Vagina (tissue), 2 donors: ENCODE measurements around the gene VPS9D1. TPM values are rescaled to one million over a fixed set of nuclear protein-coding genes. Genes with fewer than 3 reads are reported as not detected.

Experiments used
- DNase-seq, 2 donors: peaks; one replicate each; pipeline ENCODE4 v3.0.0-alpha.2; 2017; ENCODE audit errors: extremely low spot score in 2 of 2
- H3K27ac ChIP-seq: fragments of 200-600 bp; sonication (generic); one replicate; pipeline ENCODE4 v1.5.1; 2019
- H3K27me3 ChIP-seq: fragments of 200-600 bp; sonication (generic); one replicate; pipeline ENCODE4 v1.5.1; 2019
- H3K36me3 ChIP-seq, 2 donors: fragments of 200-600 bp; sonication (generic); one replicate each; pipeline ENCODE4 v1.5.1; 2017 to 2019
- H3K4me1 ChIP-seq: fragments of 200-600 bp; sonication (generic); one replicate; pipeline ENCODE4 v1.5.1; 2019
- H3K4me3 ChIP-seq, 2 donors: fragments of 200-600 bp; sonication (generic); 1 replicate in 1 of 2; 2 replicates in 1 of 2; pipeline ENCODE4 v1.5.1; 2016 to 2019
- H3K9me3 ChIP-seq: fragments of 200-600 bp; sonication (generic); one replicate; pipeline ENCODE4 v1.5.1; 2019
- POLR2A ChIP-seq, 2 donors: fragments of 450-650 bp; IDR thresholded peaks; one replicate each; pipeline ENCODE4 v1.6.1; 2017; ENCODE audit warnings: antibody characterized with exemption in 2 of 2, mild to moderate bottlenecking in 2 of 2, moderate library complexity in 2 of 2
- POLR2AphosphoS5 ChIP-seq, 2 donors: sonication (generic); formaldehyde crosslinking; IDR thresholded peaks; one replicate each; pipeline ENCODE4 v1.9.0; 2017; ENCODE audit warnings: antibody characterized with exemption in 2 of 2, mild to moderate bottlenecking in 2 of 2, low read depth in 1 of 2; ENCODE audit not compliant: insufficient read depth in 1 of 2
- intact Hi-C: fragments of 100-400 bp; cut with DNase I; formaldehyde crosslinking; loops from one replicate; pipeline ENCODE4 v1.15.1; 2023
- total RNA-seq: library from RNA; depleted of rRNA; stranded (reverse); fragments of >200 nt; gene quantifications from one replicate; pipeline ENCODE4 v1.2.3, GENCODE V29; 2016
- TF ChIP-seq, protein P1 (sequence below), 3 experiments: fragments of 450-650 bp in 2 of 3; fragments of 200-600 bp in 1 of 3; sonication (generic) in 1 of 3; IDR thresholded peaks; one replicate each; pipeline ENCODE4 v1.5.1; 2017 to 2019; ENCODE audit warnings: antibody characterized with exemption in 3 of 3, mild to moderate bottlenecking in 2 of 3, moderate library complexity in 2 of 3

The VPS9D1 gene
- total RNA-seq, 1 donor from 2014 or later = 10.1 TPM

DNA sequence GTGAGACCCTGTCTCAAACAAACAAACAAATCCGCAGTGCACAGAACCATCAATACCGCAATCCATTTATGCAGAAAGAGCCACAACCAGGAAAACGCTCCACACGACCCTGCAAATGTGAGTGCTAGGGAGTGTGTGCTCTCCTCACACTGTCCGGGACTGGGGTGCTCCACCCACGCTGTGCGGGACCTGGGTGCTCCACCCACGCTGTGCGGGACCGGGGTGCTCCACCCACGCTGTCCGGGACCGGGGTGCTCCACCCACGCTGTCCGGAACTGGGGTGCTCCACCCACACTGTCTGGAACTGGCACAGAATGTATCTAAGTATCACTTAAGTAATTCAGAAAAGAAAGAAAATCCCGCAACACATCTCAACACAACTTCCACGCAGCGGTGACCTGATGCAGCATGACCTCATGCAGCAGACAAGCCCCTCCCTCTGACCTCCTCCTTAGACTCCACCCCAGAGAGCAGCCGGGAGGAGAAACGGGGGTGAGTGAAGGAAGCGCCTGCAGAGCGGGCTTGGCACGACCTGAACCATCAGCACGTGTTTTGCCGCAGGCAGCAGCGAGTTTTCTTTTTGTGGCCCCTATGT, 39.1 kb upstream of the VPS9D1 start:
- Histone ChIP-seq H3K9me3 (no peaks in the 10 kb centered on the region), H3K4me3 (no peak overlapping the region), H3K36me3 (no peaks in the 10 kb centered on the region), H3K27ac (no peak overlapping the region), H3K4me1 (no peaks in the 10 kb centered on the region), H3K27me3 (no peaks in the 10 kb centered on the region)
- DNase-seq = no peak
- TF ChIP-seq POLR2A (IDR thresholded peaks at IDR 0.05) = no peak
- TF ChIP-seq, protein P1, sequence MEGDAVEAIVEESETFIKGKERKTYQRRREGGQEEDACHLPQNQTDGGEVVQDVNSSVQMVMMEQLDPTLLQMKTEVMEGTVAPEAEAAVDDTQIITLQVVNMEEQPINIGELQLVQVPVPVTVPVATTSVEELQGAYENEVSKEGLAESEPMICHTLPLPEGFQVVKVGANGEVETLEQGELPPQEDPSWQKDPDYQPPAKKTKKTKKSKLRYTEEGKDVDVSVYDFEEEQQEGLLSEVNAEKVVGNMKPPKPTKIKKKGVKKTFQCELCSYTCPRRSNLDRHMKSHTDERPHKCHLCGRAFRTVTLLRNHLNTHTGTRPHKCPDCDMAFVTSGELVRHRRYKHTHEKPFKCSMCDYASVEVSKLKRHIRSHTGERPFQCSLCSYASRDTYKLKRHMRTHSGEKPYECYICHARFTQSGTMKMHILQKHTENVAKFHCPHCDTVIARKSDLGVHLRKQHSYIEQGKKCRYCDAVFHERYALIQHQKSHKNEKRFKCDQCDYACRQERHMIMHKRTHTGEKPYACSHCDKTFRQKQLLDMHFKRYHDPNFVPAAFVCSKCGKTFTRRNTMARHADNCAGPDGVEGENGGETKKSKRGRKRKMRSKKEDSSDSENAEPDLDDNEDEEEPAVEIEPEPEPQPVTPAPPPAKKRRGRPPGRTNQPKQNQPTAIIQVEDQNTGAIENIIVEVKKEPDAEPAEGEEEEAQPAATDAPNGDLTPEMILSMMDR (IDR thresholded peaks at IDR 0.05) = no peak
- no peak for TF ChIP-seq POLR2AphosphoS5 (IDR thresholded peaks at IDR 0.05; ENCODE audit: insufficient read depth in 1 of 2, low read depth in 1 of 2)
- intact Hi-C loops = no loop called here

DNA sequence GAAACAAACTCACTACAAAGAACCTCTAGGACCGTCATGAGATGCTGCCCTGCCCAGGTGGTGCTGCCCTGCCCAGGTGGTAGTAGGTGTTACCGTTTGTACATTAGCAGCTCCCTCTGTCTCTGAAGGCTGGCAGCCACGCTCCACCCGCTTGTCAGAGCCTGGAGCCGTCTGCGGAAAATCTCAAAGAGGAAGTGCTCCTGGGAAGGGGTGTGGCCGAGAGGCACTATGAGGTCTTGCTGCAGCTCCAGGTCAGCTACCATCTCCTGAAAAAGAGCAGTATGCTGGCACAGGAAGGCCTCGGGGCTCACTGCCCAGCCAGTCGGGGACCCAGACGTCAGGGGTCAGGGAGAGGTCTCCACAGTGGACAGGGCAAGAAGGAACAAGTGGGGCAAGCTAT, 28.9 kb upstream of the VPS9D1 start:
- H3K4me1 ChIP-seq = no peaks in the 10 kb centered on the region
- no peak overlapping the region for H3K4me3 ChIP-seq
- no peak overlapping the region for H3K27ac ChIP-seq
- no peaks in the 10 kb centered on the region for H3K9me3 ChIP-seq
- H3K36me3 ChIP-seq = no peaks in the 10 kb centered on the region
- no peaks in the 10 kb centered on the region for H3K27me3 ChIP-seq
- DNase-seq = no peak
- TF ChIP-seq POLR2A (IDR thresholded peaks at IDR 0.05) (no peak), POLR2AphosphoS5 (IDR thresholded peaks at IDR 0.05; ENCODE audit: insufficient read depth in 1 of 2, low read depth in 1 of 2) (no peak)
- TF ChIP-seq, protein P1 (IDR thresholded peaks at IDR 0.05) = no peak
- intact Hi-C loops = no loop called here

DNA sequence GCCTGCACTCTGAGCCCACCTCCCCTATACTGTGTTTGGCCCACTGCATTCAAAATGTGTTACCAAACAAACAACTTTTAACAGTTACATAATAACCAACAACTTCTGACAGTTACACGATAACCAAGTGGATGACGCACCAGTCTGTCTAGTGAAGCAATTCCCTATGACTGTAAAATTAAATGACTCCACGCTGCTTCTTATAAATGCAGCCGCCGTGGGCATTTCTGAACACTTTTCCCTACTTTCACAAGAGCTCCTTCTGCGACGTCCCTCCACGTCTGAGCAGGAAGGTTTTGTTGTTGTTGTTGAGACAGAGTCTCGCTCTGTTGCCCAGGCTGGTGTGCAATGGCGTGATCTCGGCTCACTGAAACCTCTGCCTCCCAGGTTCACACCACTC, 28.2 kb upstream of the VPS9D1 start:
- Histone ChIP-seq H3K36me3 (no peaks in the 10 kb centered on the region), H3K27me3 (no peaks in the 10 kb centered on the region), H3K4me1 (no peaks in the 10 kb centered on the region), H3K4me3 (no peak overlapping the region), H3K9me3 (no peaks in the 10 kb centered on the region), H3K27ac (no peak overlapping the region)
- DNase-seq = no peak
- TF ChIP-seq POLR2AphosphoS5 (IDR thresholded peaks at IDR 0.05; ENCODE audit: insufficient read depth in 1 of 2, low read depth in 1 of 2) (no peak), POLR2A (IDR thresholded peaks at IDR 0.05) (no peak)
- TF ChIP-seq, protein P1 (IDR thresholded peaks at IDR 0.05) = no peak
- intact Hi-C loops = no loop called here

DNA sequence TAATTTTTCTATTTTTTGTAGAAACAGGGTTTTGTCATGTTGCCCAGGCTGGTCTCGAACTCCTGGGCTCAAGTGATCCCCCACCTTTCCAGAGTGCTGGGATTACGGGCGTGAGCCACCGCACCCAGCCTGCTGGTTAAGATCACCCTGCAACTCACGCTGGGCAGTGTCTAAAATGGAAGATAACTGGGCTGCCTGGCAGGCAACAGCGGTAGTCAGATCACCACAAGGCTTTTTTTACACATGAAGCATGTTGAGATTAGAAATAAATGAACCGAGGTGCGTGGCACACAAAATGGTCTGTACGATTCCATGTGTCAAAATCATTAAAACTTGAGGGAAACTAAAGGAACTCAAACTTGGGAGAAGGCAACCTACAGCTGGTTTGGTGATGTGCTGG, 27.4 kb upstream of the VPS9D1 start:
- Histone ChIP-seq H3K27me3 (no peaks in the 10 kb centered on the region), H3K4me3 (no peak overlapping the region), H3K27ac (no peak overlapping the region), H3K36me3 (no peaks in the 10 kb centered on the region), H3K9me3 (no peaks in the 10 kb centered on the region), H3K4me1 (no peaks in the 10 kb centered on the region)
- no peak for DNase-seq
- TF ChIP-seq POLR2AphosphoS5 (IDR thresholded peaks at IDR 0.05; ENCODE audit: insufficient read depth in 1 of 2, low read depth in 1 of 2) = no peak
- TF ChIP-seq POLR2A (IDR thresholded peaks at IDR 0.05) = no peak
- TF ChIP-seq, protein P1 (IDR thresholded peaks at IDR 0.05) = no peak
- intact Hi-C loops = no loop called here

DNA sequence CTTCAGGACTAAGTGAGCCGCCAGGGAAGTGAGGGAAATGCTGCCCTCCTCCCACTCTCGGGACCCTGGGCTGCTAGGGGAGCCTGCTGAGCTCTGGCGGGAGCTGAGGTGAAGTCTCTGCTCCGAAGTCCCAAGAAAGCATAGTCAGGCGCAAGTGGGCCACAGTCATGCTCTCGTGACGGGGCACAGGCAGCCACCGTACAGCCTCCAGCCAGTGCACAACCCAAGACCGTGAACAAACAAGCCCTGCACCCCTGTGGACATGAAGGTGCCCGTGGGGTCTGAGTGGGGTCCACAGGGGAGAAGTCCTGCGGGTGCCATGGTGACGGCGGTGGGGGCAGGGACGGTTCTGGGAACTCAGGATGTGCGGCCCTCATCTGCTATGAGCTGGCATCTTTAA, 25.3 kb upstream of the VPS9D1 start:
- no peak overlapping the region for H3K27ac ChIP-seq

More for the DNA sequence above, 25.3 kb upstream of the VPS9D1 start:
- H3K9me3 ChIP-seq = no peaks in the 10 kb centered on the region
- no peak for TF ChIP-seq POLR2AphosphoS5 (IDR thresholded peaks at IDR 0.05; ENCODE audit: insufficient read depth in 1 of 2, low read depth in 1 of 2)
- no peak overlapping the region for H3K4me3 ChIP-seq
- no peak for DNase-seq
- intact Hi-C loops = no loop called here
- H3K4me1 ChIP-seq = no peaks in the 10 kb centered on the region
- H3K36me3 ChIP-seq = no peaks in the 10 kb centered on the region
- H3K27me3 ChIP-seq = no peaks in the 10 kb centered on the region
